ENCODE measurements around the gene RTKN. TPM values are rescaled to one million over a fixed set of nuclear protein-coding genes. Genes with fewer than 3 reads are reported as not detected.

The RTKN gene
- total and polyA plus RNA-seq, 4 donors, result 21.9 to 46.0 (median 30.6) TPM

DNA sequence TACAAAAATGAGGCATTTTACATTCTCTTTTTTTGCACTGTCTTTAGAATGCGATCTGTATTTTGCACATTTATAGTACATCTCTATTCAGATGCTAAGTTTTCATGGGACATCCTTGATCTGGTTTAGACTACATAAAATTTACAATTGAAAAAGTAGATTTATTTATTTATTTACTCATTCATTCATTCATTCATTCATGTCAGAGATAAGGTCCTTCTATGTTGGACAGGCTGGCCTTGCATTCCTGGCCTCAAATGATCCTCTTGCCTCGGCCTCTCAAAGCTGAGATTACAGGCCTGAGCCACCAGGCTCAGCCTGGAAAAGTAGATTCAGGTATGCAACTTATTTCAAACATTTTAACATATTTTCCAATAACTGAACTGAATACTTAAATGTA, 45.6 kb downstream of the RTKN start:
- 93 to 97% methylated on average over 2 of the region's 2 CpGs for WGBS, 2 donors

DNA sequence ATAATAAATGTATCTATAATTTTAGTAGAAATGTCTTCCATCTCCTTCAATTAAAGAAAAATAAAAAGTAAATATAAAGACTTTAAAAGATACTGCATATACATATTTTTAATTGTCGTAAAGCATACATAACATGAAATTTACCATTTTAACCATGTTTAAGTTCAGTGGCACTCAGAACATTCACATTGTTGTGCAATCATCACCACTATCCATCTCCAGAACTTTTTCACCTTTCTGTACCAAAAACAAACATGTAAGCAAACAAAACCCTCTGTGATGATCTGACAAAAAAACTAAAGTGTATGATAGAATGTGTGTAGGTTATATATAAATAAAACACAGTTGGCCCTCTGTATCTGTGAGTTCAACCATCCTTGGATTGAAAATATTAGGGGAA, 48.2 kb downstream of the RTKN start:
- peaks cover 0 to 2% (median 0%) of the 10 kb centered on the region in 4 donors for H3K36me3 ChIP-seq (ENCODE audit: control insufficient read depth in 4 of 4, insufficient read depth in 4 of 4, low read length in 4 of 4)
- TF ChIP-seq, protein P1, sequence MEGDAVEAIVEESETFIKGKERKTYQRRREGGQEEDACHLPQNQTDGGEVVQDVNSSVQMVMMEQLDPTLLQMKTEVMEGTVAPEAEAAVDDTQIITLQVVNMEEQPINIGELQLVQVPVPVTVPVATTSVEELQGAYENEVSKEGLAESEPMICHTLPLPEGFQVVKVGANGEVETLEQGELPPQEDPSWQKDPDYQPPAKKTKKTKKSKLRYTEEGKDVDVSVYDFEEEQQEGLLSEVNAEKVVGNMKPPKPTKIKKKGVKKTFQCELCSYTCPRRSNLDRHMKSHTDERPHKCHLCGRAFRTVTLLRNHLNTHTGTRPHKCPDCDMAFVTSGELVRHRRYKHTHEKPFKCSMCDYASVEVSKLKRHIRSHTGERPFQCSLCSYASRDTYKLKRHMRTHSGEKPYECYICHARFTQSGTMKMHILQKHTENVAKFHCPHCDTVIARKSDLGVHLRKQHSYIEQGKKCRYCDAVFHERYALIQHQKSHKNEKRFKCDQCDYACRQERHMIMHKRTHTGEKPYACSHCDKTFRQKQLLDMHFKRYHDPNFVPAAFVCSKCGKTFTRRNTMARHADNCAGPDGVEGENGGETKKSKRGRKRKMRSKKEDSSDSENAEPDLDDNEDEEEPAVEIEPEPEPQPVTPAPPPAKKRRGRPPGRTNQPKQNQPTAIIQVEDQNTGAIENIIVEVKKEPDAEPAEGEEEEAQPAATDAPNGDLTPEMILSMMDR (IDR thresholded peaks at IDR 0.05; ENCODE audit: control extremely low read depth, extremely low read depth), result no peak
- peaks cover 4 to 20% (median 14%) of the 10 kb centered on the region in 5 donors for H3K4me1 ChIP-seq (ENCODE audit: control insufficient read depth in 5 of 5, insufficient read depth in 5 of 5, low read length in 5 of 5)
- H3K9ac ChIP-seq (ENCODE audit: insufficient read depth in 1 of 2, low read length in 2 of 2), result no peak overlapping the region
- no peaks in the 10 kb centered on the region for H3K9me3 ChIP-seq (ENCODE audit: control insufficient read depth in 4 of 4, insufficient read depth in 3 of 4, low read length in 3 of 4)
- no peak for ATAC-seq (ENCODE audit: insufficient read depth, low FRiP score)
- 93 to 98% methylated on average over 1 of the region's 1 CpG for WGBS, 2 donors
- no peak overlapping the region for H3K4me3 ChIP-seq
- H3K27ac ChIP-seq (ENCODE audit: low read depth in 1 of 2, low read length in 1 of 2), result no peak overlapping the region
- H3K27me3 ChIP-seq (ENCODE audit: control insufficient read depth in 3 of 3, insufficient read depth in 3 of 3, low read length in 2 of 3), result no peaks in the 10 kb centered on the region
- DNase-seq, result no peak

More for the DNA sequence above, 45.6 kb downstream of the RTKN start:
- H3K36me3 ChIP-seq (ENCODE audit: control insufficient read depth in 4 of 4, insufficient read depth in 4 of 4, low read length in 4 of 4), result no peaks in the 10 kb centered on the region
- no peaks in the 10 kb centered on the region for H3K9me3 ChIP-seq (ENCODE audit: control insufficient read depth in 4 of 4, insufficient read depth in 3 of 4, low read length in 3 of 4)
- no peak for ATAC-seq (ENCODE audit: insufficient read depth, low FRiP score)
- H3K27ac ChIP-seq (ENCODE audit: low read depth in 1 of 2, low read length in 1 of 2), result no peak overlapping the region
- DNase-seq, result no peak
- no peaks in the 10 kb centered on the region for H3K27me3 ChIP-seq (ENCODE audit: control insufficient read depth in 3 of 3, insufficient read depth in 3 of 3, low read length in 2 of 3)
- H3K4me3 ChIP-seq, result no peak overlapping the region
- H3K4me1 ChIP-seq (ENCODE audit: control insufficient read depth in 5 of 5, insufficient read depth in 5 of 5, low read length in 5 of 5), result peaks cover 0 to 4% (median 0%) of the 10 kb centered on the region in 5 donors
- TF ChIP-seq, protein P1 (IDR thresholded peaks at IDR 0.05; ENCODE audit: control extremely low read depth, extremely low read depth), result no peak
- no peak overlapping the region for H3K9ac ChIP-seq (ENCODE audit: insufficient read depth in 1 of 2, low read length in 2 of 2)

DNA sequence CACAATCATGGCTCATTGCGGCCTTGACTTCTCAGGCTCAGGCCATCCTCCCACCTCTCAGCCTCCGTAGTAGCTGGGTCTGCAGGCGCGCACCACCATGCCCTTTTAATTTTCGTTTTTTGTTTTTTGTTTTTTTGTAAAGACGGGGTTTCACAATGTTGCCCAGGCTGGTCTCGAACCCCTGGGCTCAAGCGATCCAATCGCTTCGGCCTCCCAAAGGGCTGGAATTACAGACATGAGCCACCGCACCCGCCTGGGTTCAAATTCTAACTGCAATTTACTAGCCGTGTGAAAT, 49.3 kb downstream of the RTKN start:
- Histone ChIP-seq H3K9ac (ENCODE audit: insufficient read depth in 1 of 2, low read length in 2 of 2) (no peak overlapping the region), H3K9me3 (ENCODE audit: control insufficient read depth in 4 of 4, insufficient read depth in 3 of 4, low read length in 3 of 4) (no peaks in the 10 kb centered on the region), H3K4me3 (no peak overlapping the region), H3K36me3 (ENCODE audit: control insufficient read depth in 4 of 4, insufficient read depth in 4 of 4, low read length in 4 of 4) (peaks cover 0 to 2% (median 0%) of the 10 kb centered on the region in 4 donors), H3K27ac (ENCODE audit: low read depth in 1 of 2, low read length in 1 of 2) (no peak overlapping the region), H3K27me3 (ENCODE audit: control insufficient read depth in 3 of 3, insufficient read depth in 3 of 3, low read length in 2 of 3) (no peaks in the 10 kb centered on the region), H3K4me1 (ENCODE audit: control insufficient read depth in 5 of 5, insufficient read depth in 5 of 5, low read length in 5 of 5) (peaks cover 5 to 30% (median 14%) of the 10 kb centered on the region in 5 donors)
- TF ChIP-seq, protein P1 (IDR thresholded peaks at IDR 0.05; ENCODE audit: control extremely low read depth, extremely low read depth), result no peak
- ATAC-seq (ENCODE audit: insufficient read depth, low FRiP score) (no peak), DNase-seq (no peak)
- 78 to 81% methylated on average over 13 of the region's 13 CpGs for WGBS, 2 donors

Measured in lung (tissue), 12 donors.